IPS-NIHi7 (cell line): ENCODE measurements around the gene PCNT.
"Not testable (repeated sequence)": the region's sequence is repeated elsewhere in the genome, so short reads cannot be mapped to it uniquely, and the experiment has no call there.

Experiments used
- DNase-seq: peaks from one replicate; pipeline ENCODE4 v3.0.0; 2012; ENCODE audit warnings: mixed read lengths; ENCODE audit errors: extremely low spot score

Gene PCNT

DNA sequence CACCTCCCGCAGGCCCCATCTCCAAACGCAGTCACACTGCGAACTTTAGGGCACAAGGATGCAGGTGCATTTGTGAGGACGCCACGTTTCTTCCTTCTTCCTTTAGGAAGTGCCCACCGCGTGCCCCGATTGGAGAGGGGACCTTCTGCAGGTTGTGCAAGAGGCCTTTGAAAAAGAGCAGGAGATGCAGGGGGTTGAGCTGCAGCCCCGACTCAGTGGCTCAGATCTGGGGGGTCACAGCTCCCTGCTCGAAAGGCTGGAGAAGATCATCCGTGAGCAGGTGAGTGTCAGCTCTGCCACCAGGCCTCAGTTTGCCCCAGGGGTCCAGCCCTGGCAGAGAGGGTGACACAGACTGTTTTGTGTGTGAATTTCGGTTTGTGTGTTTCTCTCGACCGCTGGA is 103.6 kb downstream of the PCNT start:
- DNase-seq, result no peak

DNA sequence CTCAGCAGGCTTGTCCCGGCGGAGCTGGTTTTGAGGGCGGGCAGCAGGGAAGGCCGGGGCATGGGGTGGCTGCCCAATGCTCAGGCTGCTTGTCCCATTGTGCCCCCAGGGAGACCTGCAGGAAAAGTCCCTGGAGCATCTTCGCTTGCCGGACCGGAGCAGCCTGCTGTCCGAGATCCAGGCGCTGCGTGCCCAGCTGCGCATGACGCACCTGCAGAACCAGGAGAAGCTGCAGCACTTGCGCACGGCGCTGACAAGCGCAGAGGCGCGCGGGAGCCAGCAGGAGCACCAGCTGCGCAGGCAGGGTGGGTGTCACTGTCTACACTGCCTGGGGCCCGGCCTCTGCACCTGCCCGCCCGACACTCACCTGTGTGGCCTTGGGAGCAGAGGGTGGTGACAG is 104.3 kb downstream of the PCNT start:
- DNase-seq, result no peak

DNA sequence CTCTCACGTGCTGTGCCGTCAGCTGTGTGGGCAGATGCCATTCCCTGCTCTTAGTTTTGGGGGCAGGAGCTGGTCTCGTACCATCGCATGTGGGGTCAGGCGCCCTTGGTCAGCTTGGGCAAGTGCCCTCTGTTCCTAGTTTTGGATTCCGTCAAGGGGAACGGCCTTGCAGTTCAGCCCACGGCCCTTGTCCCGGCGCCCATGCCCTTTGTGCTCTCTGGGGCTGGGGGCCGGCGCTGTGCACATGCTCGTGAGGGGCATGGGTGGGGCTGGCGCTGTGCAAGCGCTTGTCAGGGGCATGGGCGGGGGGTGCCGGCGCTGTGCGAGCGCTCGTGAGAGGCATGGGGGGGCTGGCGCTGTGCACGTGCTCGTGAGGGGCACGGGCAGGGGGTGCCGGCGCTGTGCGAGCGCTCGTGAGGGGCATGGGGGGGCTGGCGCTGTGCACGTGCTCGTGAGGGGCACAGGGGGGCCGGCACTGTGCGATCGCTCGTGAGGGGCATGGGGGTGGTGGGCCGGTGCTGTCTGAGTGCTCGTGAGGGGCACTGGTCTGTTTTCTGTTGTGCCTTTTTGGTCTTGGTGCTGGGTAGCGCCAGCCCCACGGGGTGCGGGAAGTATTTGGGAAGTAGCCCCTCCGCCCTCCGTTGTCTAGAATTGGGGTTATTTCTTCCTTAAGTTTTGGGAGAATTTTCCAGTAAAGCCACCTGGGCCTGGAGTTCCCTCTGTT is 105.2 kb downstream of the PCNT start:
- no peak for DNase-seq

DNA sequence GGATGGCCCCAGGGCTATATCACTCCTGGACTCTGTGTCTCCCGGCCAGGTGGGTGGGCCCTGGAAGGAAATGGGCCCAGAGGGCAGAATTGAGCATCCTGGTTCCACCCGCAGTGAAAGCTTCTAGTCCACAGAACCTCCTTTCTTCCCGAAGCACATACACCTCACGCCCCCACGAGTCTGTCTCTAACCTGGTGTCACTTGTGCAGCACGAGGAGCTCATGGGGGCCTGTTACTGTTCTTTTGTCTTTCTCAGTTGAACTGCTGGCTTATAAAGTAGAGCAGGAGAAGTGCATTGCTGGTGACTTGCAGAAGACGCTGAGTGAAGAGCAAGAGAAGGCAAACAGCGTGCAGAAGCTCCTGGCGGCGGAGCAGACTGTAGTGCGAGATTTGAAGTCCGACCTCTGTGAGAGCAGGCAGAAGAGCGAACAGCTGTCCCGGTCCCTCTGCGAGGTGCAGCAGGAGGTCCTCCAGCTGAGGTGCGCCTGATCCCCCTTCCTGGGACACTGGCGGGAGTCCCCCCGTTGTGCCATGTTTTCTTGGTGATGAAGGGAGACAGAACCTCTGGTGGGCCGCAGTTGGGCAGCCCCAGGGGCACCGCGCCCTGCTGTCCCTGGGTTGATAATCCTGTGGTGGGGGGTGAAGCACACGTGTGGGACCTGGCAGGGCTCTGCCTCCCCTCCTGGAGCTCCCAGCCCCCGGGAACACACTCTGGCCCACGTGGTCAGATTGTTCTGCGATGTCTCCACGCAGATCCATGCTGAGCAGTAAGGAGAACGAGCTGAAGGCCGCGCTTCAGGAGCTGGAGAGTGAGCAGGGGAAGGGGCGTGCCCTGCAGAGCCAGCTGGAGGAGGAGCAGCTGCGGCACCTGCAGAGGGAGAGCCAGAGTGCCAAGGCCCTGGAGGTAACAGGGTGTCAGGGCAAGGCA is 106.1 kb downstream of the PCNT start:
- DNase-seq, result no peak

DNA sequence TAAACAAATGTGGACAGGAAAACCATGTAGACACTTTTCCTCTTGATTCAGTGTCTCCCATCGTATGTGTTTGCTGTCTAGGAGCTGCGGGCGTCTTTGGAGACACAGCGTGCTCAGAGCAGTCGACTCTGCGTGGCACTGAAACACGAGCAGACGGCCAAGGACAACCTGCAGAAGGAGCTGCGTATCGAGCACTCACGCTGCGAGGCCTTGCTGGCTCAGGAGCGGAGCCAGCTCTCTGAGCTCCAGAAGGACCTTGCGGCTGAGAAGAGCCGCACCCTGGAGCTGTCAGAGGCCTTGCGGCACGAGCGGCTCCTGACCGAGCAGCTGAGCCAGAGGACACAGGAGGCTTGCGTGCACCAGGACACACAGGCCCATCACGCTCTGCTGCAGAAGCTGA is 107.5 kb downstream of the PCNT start:
- DNase-seq, result no peak

DNA sequence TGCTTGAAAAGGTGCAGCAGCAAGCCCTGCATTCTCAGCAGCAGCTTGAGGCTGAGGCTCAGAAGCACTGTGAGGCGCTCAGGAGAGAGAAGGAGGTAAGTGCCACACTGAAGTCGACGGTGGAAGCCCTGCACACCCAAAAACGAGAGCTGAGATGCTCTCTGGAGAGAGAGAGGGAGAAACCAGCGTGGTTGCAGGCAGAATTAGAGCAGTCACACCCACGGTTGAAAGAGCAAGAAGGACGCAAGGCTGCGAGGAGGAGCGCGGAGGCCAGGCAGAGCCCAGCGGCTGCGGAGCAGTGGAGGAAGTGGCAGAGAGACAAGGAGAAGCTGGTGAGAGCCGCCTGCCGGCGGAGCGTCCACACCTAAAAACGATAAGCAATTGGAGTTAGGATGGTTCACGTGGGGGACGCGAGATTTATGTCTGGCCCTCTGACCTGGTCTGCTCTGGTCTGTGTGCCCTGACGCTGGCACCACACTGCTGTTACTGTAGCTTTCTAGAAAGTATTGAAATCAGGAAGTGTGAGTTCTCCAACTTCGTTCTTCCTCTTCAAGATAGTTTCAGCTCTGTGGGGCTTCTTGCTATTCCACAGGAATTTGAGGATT is 108.0 kb downstream of the PCNT start:
- no peak for DNase-seq

DNA sequence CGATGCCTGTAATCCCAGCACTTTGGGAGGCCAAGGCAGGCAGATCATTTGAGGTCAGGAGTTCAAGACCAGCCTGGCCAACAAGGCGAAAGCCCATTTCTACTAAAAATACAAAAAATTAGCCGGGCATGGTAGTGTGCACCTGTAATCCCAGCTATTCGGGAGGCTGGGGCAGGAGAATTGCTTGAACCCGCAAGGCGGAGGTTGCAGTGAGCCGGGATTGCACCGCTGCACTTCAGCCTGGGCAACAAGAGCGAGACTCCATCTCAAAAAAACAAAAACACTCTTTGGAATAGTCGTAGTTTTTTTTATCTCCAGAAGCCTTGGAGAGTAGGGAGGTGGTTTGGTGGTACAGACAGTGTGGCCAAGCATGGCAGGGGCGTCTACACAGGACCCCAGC is 109.2 kb downstream of the PCNT start:
- not testable (repeated sequence) for DNase-seq

DNA sequence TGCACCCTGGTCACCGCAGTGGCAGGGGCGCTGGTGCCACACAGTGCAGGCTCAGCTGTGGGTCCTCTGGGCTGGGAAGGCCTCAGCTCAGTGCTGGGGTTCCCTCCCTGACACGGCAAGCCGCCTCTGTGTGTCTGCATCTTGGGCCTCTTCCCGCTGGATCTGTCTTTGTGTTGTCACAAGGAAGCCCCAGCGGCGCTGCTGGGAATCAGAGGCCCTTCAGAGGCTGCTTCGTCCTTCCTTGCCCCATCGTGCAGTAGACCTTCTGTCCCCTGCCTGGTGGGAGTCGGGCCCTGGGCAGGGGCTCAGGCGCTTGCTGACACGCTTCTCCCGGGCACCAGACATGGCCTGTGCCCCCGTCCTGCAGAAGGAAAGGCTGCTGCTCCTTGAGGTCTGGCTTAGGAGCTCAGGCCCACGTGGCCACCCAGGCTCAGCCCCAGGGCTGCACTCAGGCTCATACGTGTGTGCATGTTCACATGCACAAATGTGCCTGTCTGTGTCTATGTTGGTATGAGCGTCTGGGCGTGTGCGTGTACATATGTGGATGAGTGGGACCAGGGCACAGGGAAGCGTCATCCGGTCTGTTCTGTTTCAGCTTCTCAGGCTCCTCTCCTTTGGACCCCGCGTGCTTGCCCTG is 110.5 kb downstream of the PCNT start:
- no peak for DNase-seq

DNA sequence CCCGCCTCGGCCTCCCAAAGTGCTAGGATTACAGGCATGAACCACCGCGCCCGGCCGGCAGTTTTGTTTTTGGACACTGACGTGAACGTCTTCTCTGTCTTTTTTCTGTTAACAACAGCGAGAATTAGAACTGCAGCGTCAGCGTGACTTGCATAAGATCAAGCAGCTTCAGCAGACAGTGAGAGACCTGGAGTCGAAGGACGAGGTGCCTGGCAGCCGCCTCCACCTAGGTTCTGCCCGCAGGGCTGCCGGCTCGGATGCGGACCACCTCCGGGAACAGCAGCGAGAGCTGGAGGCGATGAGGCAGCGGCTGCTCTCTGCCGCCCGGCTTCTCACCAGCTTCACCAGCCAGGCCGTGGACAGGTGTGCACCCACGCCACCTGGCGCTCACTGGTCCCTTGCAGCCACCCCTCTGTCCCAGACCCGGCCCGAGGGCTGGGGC is 111.9 kb downstream of the PCNT start:
- DNase-seq, result no peak

DNA sequence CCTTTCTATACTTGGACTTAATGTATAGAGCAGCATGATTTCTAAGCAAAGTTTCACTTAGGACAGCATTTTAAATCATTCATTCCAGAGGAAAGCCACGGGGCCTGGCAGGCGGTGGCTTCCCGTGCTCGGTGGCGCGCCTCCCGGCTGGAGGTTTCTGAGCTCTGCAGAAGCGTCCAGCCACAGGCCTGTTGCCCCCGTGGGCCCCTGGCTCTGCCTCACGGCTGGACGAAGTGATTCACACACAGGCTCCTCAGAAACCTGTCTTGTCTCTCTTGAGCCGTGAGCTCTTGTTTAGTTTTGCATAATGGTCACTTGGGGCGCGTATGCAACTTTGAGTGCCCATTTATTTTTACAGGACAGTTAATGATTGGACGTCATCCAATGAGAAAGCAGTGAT is 112.7 kb downstream of the PCNT start:
- no peak for DNase-seq

DNA sequence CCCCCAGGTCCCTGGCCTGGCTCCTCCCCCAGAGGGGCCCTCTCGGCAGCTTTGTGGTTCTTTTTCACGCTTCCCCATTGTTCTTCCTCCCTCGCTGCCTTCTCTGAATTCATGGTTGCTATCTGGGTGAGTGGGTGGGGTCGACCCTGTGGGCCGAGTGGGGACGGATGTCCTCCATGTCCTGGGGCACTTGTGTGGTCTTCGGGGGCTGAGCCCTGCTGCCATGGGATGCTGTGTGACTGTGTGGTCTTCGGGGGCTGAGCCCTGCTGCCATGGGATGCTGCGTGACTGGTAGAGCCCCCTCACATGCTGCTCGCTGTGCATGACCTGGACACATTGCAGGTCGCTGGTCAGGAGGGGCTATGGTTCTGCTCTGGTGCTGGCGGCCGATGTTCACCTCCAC is 113.1 kb downstream of the PCNT start:
- DNase-seq, result no peak

DNA sequence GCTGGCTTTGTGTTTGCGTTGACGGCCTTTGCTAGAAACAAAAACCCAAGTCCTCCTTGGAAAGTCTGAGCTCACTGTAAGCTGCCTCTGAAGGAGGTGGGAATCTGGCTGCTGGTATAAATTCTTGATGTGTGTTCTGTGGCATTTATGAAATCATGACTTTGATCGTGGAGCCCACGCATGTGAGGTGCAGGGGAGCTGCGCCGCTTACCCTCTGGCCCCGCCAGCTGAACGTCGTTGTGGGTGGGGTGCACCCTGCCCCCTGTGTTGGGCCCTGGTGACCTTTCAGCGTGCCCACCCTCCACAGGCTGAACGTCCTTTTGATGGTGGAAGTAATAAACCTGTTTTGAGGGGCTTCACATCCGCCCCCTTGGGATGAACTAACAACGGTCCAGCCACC is 113.6 kb downstream of the PCNT start:
- no peak for DNase-seq

DNA sequence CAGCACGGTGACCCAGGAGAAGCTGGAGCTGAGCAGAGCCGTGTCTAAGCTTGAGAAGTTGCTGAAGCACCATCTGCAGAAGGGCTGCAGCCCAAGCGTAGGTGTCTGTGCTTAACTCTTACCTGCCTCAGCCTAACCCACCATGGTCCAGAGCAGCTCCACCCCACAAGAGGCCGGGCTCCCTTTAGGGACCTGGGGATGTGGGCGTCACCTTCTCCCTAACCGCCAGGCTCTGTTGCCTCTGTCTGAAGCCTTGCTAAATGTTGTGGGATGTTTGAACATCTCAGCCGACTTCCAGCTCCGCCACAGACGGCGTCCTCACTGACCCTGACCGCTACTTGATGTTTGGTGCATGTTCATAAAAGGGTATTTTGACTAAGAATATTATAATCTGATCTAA is 114.3 kb downstream of the PCNT start:
- no peak for DNase-seq

DNA sequence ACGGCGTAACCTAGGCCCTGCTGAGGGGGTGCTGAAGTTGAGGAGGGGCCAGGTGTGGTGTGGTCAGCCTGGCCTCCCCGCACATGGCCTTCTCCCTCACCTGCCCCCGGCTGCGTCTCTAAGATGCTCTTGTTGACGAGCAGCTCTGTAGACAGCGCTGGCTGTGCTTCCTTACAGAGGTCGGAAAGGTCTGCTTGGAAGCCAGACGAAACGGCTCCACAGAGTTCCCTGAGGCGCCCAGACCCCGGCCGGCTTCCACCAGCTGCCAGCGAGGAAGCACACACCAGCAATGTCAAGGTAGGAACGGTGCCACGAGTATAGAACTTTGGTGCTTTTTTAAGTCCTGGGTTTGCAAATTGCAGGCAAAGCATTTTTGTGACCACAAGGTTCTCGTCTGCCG is 116.0 kb downstream of the PCNT start:
- no peak for DNase-seq

DNA sequence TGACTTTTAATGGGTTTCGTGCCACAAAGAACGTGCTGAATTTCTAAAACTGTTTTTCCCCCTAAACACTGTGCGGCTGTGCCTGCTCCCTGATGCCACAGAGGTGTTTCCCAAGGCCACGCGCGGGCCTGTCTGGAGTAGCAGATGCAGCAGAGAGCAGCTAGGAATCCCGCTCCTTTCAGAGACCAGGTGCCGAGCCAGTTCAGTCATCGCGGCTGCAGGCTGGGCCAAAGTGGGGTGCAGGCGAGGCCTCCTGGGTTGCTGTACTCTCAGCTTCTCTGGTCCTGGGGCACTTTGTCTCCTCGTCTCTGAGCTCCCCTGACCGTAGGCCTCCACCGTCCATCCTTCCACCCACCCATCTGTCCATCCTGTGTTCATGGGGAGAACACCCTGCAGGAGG is 117.4 kb downstream of the PCNT start:
- DNase-seq, result no peak

DNA sequence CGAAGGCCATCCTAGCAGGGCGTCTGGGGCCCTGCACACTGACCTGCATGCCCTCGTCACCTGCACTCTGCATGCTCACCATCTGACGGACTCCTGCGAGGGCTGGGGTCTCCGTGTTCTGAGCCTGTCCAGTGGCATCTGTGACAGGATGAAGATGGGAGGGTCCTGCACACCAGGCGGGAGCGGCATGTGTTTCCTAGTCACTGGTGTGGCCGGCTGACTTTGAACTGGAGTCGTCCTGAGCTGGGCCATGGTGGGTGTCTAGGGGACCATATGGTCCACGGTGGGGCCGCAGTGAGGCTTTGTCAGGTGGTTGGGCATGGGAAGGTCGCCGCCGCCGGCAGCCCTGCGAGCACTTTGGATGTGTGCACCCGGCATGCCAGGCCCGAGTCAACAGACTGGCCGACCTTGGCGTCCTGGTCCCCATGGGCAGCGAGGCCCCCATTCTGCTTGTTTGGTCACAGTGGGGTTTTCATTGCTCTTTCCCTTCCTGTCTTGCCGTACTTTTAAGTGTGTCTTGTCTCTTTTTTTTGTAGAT is 118.1 kb downstream of the PCNT start:
- DNase-seq, result no peak

DNA sequence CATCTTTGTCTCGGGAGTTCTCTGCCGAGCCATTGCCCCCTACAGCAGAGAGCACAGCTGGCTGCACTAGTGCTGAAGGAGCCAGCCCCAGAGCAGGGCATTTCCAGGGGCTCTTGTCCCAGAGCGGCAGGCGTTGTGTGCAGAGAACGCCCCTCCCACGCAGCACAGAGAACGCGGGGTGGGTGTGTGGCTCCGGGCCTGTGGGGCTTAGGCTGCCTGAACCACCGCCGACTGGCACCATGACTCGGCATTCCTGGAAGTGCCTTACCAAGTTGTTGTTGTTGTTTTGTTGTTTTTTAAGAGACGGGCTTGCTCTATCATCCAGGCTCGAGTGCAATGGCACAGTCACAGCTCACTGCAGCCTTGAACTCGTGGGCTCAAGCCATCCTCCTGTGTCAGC is 119.0 kb downstream of the PCNT start:
- no peak for DNase-seq

DNA sequence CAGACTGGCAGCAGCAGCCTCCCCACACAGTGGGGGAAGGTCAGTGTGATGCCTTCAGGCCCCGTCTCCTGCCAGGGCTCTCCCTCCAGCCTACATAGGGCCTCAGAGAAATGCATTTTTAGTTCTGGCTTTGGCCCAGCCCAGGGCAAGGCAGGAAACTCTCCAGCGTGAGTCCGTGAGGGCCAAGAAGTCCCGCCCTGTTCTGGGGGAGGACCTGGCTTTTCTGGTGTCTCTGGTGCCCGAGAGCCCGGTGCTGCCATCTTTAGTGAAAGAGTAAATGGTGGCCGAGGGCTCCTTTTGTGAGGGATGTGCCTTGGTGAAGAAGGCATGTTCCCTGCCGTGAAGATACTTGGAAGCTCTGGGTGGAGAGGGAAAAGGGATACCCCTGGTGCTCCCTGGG is 120.0 kb downstream of the PCNT start:
- no peak for DNase-seq

DNA sequence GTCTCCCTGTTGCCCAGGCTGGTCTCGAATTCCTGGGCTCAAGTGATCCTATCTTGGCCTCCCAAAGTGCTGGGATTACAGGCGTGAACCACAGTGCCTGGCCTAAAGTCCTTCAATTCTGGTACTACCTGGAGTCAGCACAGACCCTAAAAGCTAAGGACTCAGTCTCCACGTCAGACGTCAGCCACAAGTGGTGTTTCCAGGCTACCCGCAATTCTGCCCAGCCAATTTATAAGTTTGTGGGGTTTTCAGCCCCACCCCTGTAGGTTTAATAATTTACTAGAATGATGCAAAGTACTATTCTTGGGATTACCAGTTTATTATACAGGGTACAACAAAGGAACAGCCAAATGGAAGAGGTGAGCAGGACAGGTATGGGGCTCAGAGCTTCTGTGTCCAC is 124.2 kb downstream of the PCNT start:
- DNase-seq, result no peak

DNA sequence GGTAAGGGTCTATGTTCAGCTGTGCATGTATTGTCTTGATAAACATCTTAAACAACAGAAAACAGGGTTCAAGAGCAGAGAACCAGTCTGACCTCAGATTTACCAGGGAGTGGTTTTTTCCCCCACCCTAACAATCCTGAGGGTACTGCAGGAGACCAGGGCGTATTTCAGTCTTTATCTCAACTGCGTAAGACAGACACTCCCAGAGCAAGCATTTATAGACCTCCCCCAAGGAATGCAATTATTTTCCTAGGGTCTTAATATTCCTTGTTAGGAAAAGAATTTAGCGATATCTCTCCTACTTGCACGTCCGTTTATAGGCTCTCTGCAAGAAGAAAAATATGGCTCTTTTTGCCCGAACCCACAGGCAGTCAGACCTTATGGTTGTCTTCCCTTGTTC is 124.9 kb downstream of the PCNT start:
- not testable (repeated sequence) for DNase-seq

DNA sequence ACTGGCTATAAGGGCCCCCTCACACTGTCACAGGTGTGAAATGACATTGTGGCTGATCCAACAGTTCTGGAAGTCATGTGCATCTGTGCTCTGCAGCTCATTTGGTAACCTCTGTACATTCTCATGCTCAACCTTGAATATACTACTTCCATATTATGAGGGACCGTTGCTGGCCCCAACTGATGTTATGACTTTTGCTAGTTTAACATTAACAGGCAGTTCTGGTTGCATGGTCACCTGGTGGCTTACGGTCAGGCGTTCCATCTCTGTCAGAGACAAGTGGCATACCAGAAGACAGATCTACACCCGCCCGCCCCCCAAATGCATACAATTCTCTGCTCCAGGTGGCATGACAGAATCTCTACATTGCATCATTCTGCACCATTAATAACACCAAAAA is 128.8 kb downstream of the PCNT start:
- no peak for DNase-seq

DNA sequence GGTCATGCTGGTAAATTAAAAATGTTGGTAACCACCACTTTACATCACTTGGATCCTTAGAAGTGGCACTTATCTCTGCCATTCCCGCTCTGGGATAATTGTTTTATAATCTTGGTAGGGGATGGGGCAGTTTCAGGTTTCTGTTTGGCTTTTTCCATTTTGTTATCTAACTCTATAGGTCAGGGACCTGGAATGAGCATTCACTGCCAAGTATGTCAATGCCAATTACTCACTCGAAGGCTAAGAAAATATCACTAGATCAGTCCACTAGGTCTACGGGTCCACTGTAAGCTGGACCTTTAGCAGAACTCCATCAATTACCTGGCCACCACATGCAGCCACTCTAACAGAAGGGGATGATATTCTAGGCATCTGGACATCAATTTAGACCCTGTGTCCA is 130.2 kb downstream of the PCNT start:
- DNase-seq, result no peak
